H9 (cell line): ENCODE results near the gene SPATA16. TPM values are rescaled to one million over a fixed set of nuclear protein-coding genes. Genes with fewer than 3 reads are reported as not detected.

Experiments
- DNase-seq: peaks from one replicate; pipeline ENCODE4 v3.0.0-alpha.2; 2017
- H2AFZ ChIP-seq: one replicate; pipeline ENCODE4 v1.6.1; 2013; ENCODE audit warnings: mild to moderate bottlenecking, low read length, control low read depth, moderate library complexity
- H2AK5ac ChIP-seq: 2 replicates; pipeline ENCODE4 v1.6.1; 2013; ENCODE audit warnings: low read length, control low read depth, mixed read lengths; ENCODE audit not compliant: insufficient read length
- H2BK120ac ChIP-seq: one replicate; pipeline ENCODE4 v1.6.1; 2013; ENCODE audit warnings: low read depth, mild to moderate bottlenecking, low read length, control low read depth, inconsistent platforms; ENCODE audit not compliant: poor library complexity, severe bottlenecking
- H2BK12ac ChIP-seq: 2 replicates; pipeline ENCODE4 v1.6.1; 2013; ENCODE audit warnings: low read length, control low read depth, mixed read lengths, low read depth; ENCODE audit not compliant: insufficient read length
- H2BK15ac ChIP-seq: 2 replicates; pipeline ENCODE4 v1.6.1; 2013; ENCODE audit warnings: low read depth, low read length, control low read depth
- H2BK20ac ChIP-seq: one replicate; pipeline ENCODE4 v1.6.1; 2013; ENCODE audit warnings: low read depth, mild to moderate bottlenecking, low read length, control low read depth, inconsistent platforms; ENCODE audit not compliant: poor library complexity, severe bottlenecking
- H2BK5ac ChIP-seq: 2 replicates; pipeline ENCODE4 v1.6.1; 2013; ENCODE audit warnings: low read length, control low read depth, mixed read lengths; ENCODE audit not compliant: insufficient read length
- H3K14ac ChIP-seq: 2 replicates; pipeline ENCODE4 v1.6.1; 2013; ENCODE audit warnings: low read length, control low read depth; ENCODE audit not compliant: insufficient read depth
- H3K18ac ChIP-seq: 2 replicates; pipeline ENCODE4 v1.6.1; 2013; ENCODE audit warnings: low read depth, mild to moderate bottlenecking, mixed read lengths, low read length, control low read depth; ENCODE audit not compliant: insufficient read length
- H3K23ac ChIP-seq: 2 replicates; pipeline ENCODE4 v1.6.1; 2013; ENCODE audit warnings: low read length, control low read depth, mixed read lengths, low read depth; ENCODE audit not compliant: insufficient read length
- H3K23me2 ChIP-seq: 2 replicates; pipeline ENCODE4 v1.6.1; 2013; ENCODE audit warnings: low read depth, mild to moderate bottlenecking, mixed read lengths, low read length, control low read depth; ENCODE audit not compliant: insufficient read length, poor library complexity, severe bottlenecking
- H3K27ac ChIP-seq: 2 replicates; pipeline ENCODE4 v1.5.1; 2013; ENCODE audit warnings: low read length, control low read depth, mixed read lengths, low read depth; ENCODE audit not compliant: insufficient read length
- H3K27me3 ChIP-seq: 2 replicates; pipeline ENCODE4 v1.6.1; 2013; ENCODE audit warnings: low read length, control low read depth, inconsistent platforms; ENCODE audit not compliant: insufficient read depth
- H3K4ac ChIP-seq: 2 replicates; pipeline ENCODE4 v1.6.1; 2013; ENCODE audit warnings: low read depth, mild to moderate bottlenecking, control low read depth, inconsistent platforms, low read length, moderate library complexity
- H3K4me1 ChIP-seq: 2 replicates; pipeline ENCODE4 v1.6.1; 2013; ENCODE audit warnings: low read length, control low read depth, inconsistent platforms; ENCODE audit not compliant: insufficient read depth
- H3K4me2 ChIP-seq: 2 replicates; pipeline ENCODE4 v1.6.1; 2013; ENCODE audit warnings: low read length, control low read depth, mixed read lengths; ENCODE audit not compliant: insufficient read length, insufficient read depth
- H3K56ac ChIP-seq: 2 replicates; pipeline ENCODE4 v1.6.1; 2013; ENCODE audit warnings: low read depth, mild to moderate bottlenecking, mixed read lengths, low read length, control low read depth; ENCODE audit not compliant: insufficient read length
- H3K79me1 ChIP-seq: 2 replicates; pipeline ENCODE4 v1.6.1; 2013; ENCODE audit warnings: low read depth, mild to moderate bottlenecking, moderate library complexity, low read length, control low read depth, inconsistent platforms; ENCODE audit not compliant: insufficient read depth, poor library complexity, severe bottlenecking
- H3K79me2 ChIP-seq: 2 replicates; pipeline ENCODE4 v1.6.1; 2013; ENCODE audit warnings: low read length, control low read depth, inconsistent platforms; ENCODE audit not compliant: insufficient read depth
- H3K9ac ChIP-seq: 2 replicates; pipeline ENCODE4 v1.6.1; 2013; ENCODE audit warnings: low read length, control low read depth, mixed read lengths; ENCODE audit not compliant: insufficient read length; ENCODE audit errors: extremely low read depth
- H3K9me3 ChIP-seq: one replicate; pipeline ENCODE4 v1.6.1; 2013; ENCODE audit warnings: low read depth, low read length, inconsistent platforms; ENCODE audit not compliant: control insufficient read depth
- H3T11ph ChIP-seq: one replicate; pipeline ENCODE4 v1.6.1; 2013; ENCODE audit warnings: mild to moderate bottlenecking, low read length, control low read depth, inconsistent platforms
- H4K20me1 ChIP-seq: one replicate; pipeline ENCODE4 v1.6.1; 2013; ENCODE audit not compliant: control insufficient read depth, insufficient read length, insufficient read depth
- H4K5ac ChIP-seq: 2 replicates; pipeline ENCODE4 v1.6.1; 2013; ENCODE audit warnings: low read depth, mild to moderate bottlenecking, mixed read lengths, low read length, control low read depth; ENCODE audit not compliant: insufficient read length
- H4K8ac ChIP-seq: replicated peaks from 2 replicates; pipeline ENCODE4 v1.6.1; 2013; ENCODE audit warnings: low read length, control low read depth, mixed read lengths, low read depth; ENCODE audit not compliant: insufficient read length
- H4K91ac ChIP-seq: 2 replicates; pipeline ENCODE4 v1.6.1; 2013; ENCODE audit warnings: low read depth, mild to moderate bottlenecking, moderate library complexity, mixed read lengths, low read length, control low read depth; ENCODE audit not compliant: insufficient read length
- H3K27ac Mint-ChIP-seq, 3 experiments: 2 replicates in 2 of 3; 3 replicates in 1 of 3; pipeline ENCODE4 v1.8.0; 2020 to 2021; ENCODE audit warnings: mixed read lengths in 3 of 3, mild to moderate bottlenecking in 1 of 3, moderate library complexity in 1 of 3
- H3K27me3 Mint-ChIP-seq: 2 replicates; pipeline ENCODE4 v1.8.0; 2021; ENCODE audit warnings: low read depth, mild to moderate bottlenecking, moderate library complexity, mixed read lengths
- H3K36me3 Mint-ChIP-seq, 3 experiments: 2 replicates in 2 of 3; 3 replicates in 1 of 3; pipeline ENCODE4 v1.8.0; 2020 to 2021; ENCODE audit warnings: low read depth in 3 of 3, mixed read lengths in 3 of 3; ENCODE audit not compliant: insufficient read depth in 1 of 3
- H3K4me1 Mint-ChIP-seq, 2 experiments: 2 replicates each; pipeline ENCODE4 v1.8.0; 2020; ENCODE audit warnings: mixed read lengths in 2 of 2
- H3K4me3 Mint-ChIP-seq, 2 experiments: 2 replicates in 1 of 2; 3 replicates in 1 of 2; pipeline ENCODE4 v1.8.0; 2020 to 2021; ENCODE audit warnings: mild to moderate bottlenecking in 2 of 2, mixed read lengths in 2 of 2, moderate library complexity in 1 of 2
- H3K9me3 Mint-ChIP-seq, 2 experiments: 2 replicates in 1 of 2; 3 replicates in 1 of 2; pipeline ENCODE4 v1.8.0; 2020; ENCODE audit warnings: mild to moderate bottlenecking in 2 of 2, mixed read lengths in 2 of 2, moderate library complexity in 1 of 2
- CTCF ChIP-seq: fragments of 200-600 bp; sonication (generic); conservative IDR thresholded peaks from 3 replicates; pipeline ENCODE4 v1.8.0; 2021; ENCODE audit warnings: antibody characterized with exemption, mild to moderate bottlenecking
- WGBS: extraction: QIAGEN DNeasy Blood & Tissue Kit; methylation state at CpG from one replicate; pipeline ENCODE4 v1.1.7; 2013; ENCODE audit warnings: missing lambda C conversion rate, low lambda C conversion rate, mixed read lengths; ENCODE audit not compliant: insufficient read length; ENCODE audit errors: extremely low coverage; 5-methylcytosine and 5-hydroxymethylcytosine counted together
- total RNA-seq: library from RNA; stranded (reverse); gene quantifications from 2 replicates; pipeline ENCODE4 v1.2.1, GENCODE V29; 2021

Gene SPATA16
- total RNA-seq, 1 experiment from 2014 or later = not detected

GRCh38 chr3:173043757-173044156 lies 97.3 kb downstream of the SPATA16 start:
- H2BK120ac ChIP-seq = no peak overlapping the region
- no peaks in the 10 kb centered on the region for H3K27me3 ChIP-seq
- no peak overlapping the region for H4K8ac ChIP-seq
- no peaks in the 10 kb centered on the region for H4K20me1 ChIP-seq
- no peak overlapping the region for H3K23ac ChIP-seq
- no peaks in the 10 kb centered on the region for H3K4me1 ChIP-seq
- H3K79me2 ChIP-seq = no peaks in the 10 kb centered on the region
- H3K4me2 ChIP-seq = no peak overlapping the region
- H2BK5ac ChIP-seq = no peak overlapping the region
- no peak overlapping the region for H3T11ph ChIP-seq
- TF ChIP-seq CTCF = no peak
- H3K9ac ChIP-seq = no peak overlapping the region
- no peak overlapping the region for H3K14ac ChIP-seq
- no peaks in the 10 kb centered on the region for H3K27me3 Mint-ChIP-seq
- DNase-seq = no peak
- H3K9me3 Mint-ChIP-seq = no peaks in the 10 kb centered on the region; a peak in 1 of 5 replicates
- H2AK5ac ChIP-seq = no peak overlapping the region
- H4K91ac ChIP-seq = no peak overlapping the region
- no peak overlapping the region for H3K56ac ChIP-seq
- H3K23me2 ChIP-seq = no peaks in the 10 kb centered on the region
- H3K18ac ChIP-seq = no peak overlapping the region
- H2BK15ac ChIP-seq = no peak overlapping the region
- no peak overlapping the region for H4K5ac ChIP-seq
- no CpG with 5 or more reads among the region's 5 CpGs for WGBS
- no peak overlapping the region for H3K4ac ChIP-seq
- H3K4me1 Mint-ChIP-seq = 0 out of 4 replicates have a peak, but pooled peaks cover 0 to 2% of the 10 kb centered on the region in 2 experiments
- H2BK20ac ChIP-seq = no peak overlapping the region
- no peaks in the 10 kb centered on the region for H3K9me3 ChIP-seq
- H2BK12ac ChIP-seq = no peak overlapping the region
- H2AFZ ChIP-seq = no peak overlapping the region
- H3K27ac Mint-ChIP-seq = no peak overlapping the region
- H3K79me1 ChIP-seq = no peaks in the 10 kb centered on the region
- no peak overlapping the region for H3K27ac ChIP-seq
- H3K36me3 Mint-ChIP-seq = peaks cover 0 to 9% (median 0%) of the 10 kb centered on the region in 3 experiments; a peak in 2 of 7 replicates
- no peak overlapping the region for H3K4me3 Mint-ChIP-seq
